SK-N-SH (cell line): ENCODE measurements around the gene SULF2. TPM values are rescaled to one million over a fixed set of nuclear protein-coding genes. Genes with fewer than 3 reads are reported as not detected.

Experiments
- CTCF ChIA-PET: fragments of 300-600, 350-600 bp; formaldehyde crosslinking; extraction: SDS; loops from one replicate; lab custom pipeline; 2021; lab: Yijun Ruan, JAX
- POLR2A ChIA-PET: fragments of 350-600 bp; sonication (Branson Sonifier 250); formaldehyde crosslinking; extraction: SDS; loops from one replicate; lab custom pipeline; 2020; ENCODE audit warnings: antibody characterized with exemption, inconsistent platforms; lab: Yijun Ruan, JAX
- DNase-seq: peaks from one replicate; pipeline ENCODE4 v3.0.0; 2012
- H2AFZ ChIP-seq: fragments of 200-600 bp; sonication (generic); 2 replicates; pipeline ENCODE4 v1.8.1; 2016; ENCODE audit warnings: antibody characterized with exemption, mild to moderate bottlenecking, low read depth
- H3F3A ChIP-seq: fragments of 200-600 bp; sonication (generic); replicated peaks from 2 replicates; pipeline ENCODE3; 2016; ENCODE audit warnings: antibody characterized with exemption, mild to moderate bottlenecking; ENCODE audit not compliant: insufficient read depth
- H3K27ac ChIP-seq, 2 experiments: fragments of 200-500 bp in 1 of 2; fragments of 200-600 bp in 1 of 2; sonication (Bioruptor generic) in 1 of 2; sonication (generic), shearing (Covaris generic) in 1 of 2; 2 replicates each; pipeline versions ENCODE4 v1.5.1 to v1.6.1; 2014 to 2016; ENCODE audit warnings: low read depth in 2 of 2, inconsistent platforms in 1 of 2, low read length in 1 of 2, mild to moderate bottlenecking in 1 of 2, mixed read lengths in 1 of 2
- H3K27me3 ChIP-seq: fragments of 200-600 bp; sonication (generic), shearing (Covaris generic); 2 replicates; pipeline ENCODE4 v1.6.1; 2016; ENCODE audit warnings: mixed run types; ENCODE audit not compliant: insufficient read depth
- H3K36me3 ChIP-seq, 2 experiments: fragments of 200-500 bp in 1 of 2; fragments of 200-600 bp in 1 of 2; sonication (Bioruptor generic) in 1 of 2; sonication (generic) in 1 of 2; replicated peaks in 1 of 2; 2 replicates each; pipeline versions ENCODE3 to v1.5.1; 2014 to 2016; ENCODE audit warnings: low read length in 1 of 2, mild to moderate bottlenecking in 1 of 2; ENCODE audit not compliant: insufficient read depth in 2 of 2, control insufficient read depth in 1 of 2
- H3K4me1 ChIP-seq, 2 experiments: fragments of 200-500 bp in 1 of 2; fragments of 200-600 bp in 1 of 2; sonication (Bioruptor generic) in 1 of 2; sonication (generic), shearing (Covaris generic) in 1 of 2; 2 replicates each; pipeline versions ENCODE4 v1.5.1 to v1.6.1; 2014 to 2016; ENCODE audit warnings: low read depth in 1 of 2, low read length in 1 of 2, mixed run types in 1 of 2; ENCODE audit not compliant: insufficient read depth in 2 of 2, control insufficient read depth in 1 of 2
- H3K4me2 ChIP-seq: fragments of 200-600 bp; sonication (generic), shearing (Covaris generic); 2 replicates; pipeline ENCODE4 v1.6.1; 2017; ENCODE audit warnings: mixed run types
- H3K4me3 ChIP-seq, 2 experiments: fragments of 200-500 bp in 1 of 2; fragments of 200-600 bp in 1 of 2; sonication (Bioruptor generic) in 1 of 2; sonication (generic), shearing (Covaris generic) in 1 of 2; 2 replicates each; pipeline versions ENCODE4 v1.5.1 to v1.8.1; 2014 to 2016; ENCODE audit warnings: low read depth in 2 of 2, inconsistent platforms in 1 of 2, low read length in 1 of 2, mild to moderate bottlenecking in 1 of 2, mixed read lengths in 1 of 2, moderate library complexity in 1 of 2
- H3K79me2 ChIP-seq: fragments of 200-600 bp; sonication (generic); 2 replicates; pipeline ENCODE4 v1.8.1; 2017; ENCODE audit warnings: mild to moderate bottlenecking; ENCODE audit not compliant: insufficient read depth
- H3K9ac ChIP-seq: fragments of 200-600 bp; sonication (generic); 2 replicates; pipeline ENCODE4 v1.6.1; 2017; ENCODE audit warnings: mixed run types
- H3K9me2 ChIP-seq: fragments of 200-600 bp; sonication (generic); 2 replicates; pipeline ENCODE4 v1.6.1; 2017; ENCODE audit warnings: mixed run types
- H3K9me3 ChIP-seq: fragments of 200-600 bp; sonication (generic); 2 replicates; pipeline ENCODE4 v1.6.1; 2017; ENCODE audit warnings: mixed run types, mild to moderate bottlenecking, moderate library complexity
- H4K20me1 ChIP-seq: fragments of 200-600 bp; sonication (generic); 2 replicates; pipeline ENCODE4 v1.6.1; 2017; ENCODE audit warnings: mild to moderate bottlenecking, mixed run types; ENCODE audit not compliant: insufficient read depth
- ELF1 ChIP-seq: IDR thresholded peaks from 2 replicates; pipeline ENCODE4 v1.4.0; 2012
- EP300 ChIP-seq, 2 experiments: IDR thresholded peaks; 2 replicates each; pipeline versions ENCODE4 v1.4.0 to v1.6.1; 2012; ENCODE audit warnings: borderline replicate concordance in 1 of 2, low read depth in 1 of 2, low read length in 1 of 2
- FOSL2 ChIP-seq: IDR thresholded peaks from 2 replicates; pipeline ENCODE4 v1.4.0; 2012; ENCODE audit warnings: low read depth, mild to moderate bottlenecking, moderate library complexity, borderline replicate concordance
- FOXJ3 ChIP-seq: sonication (generic); formaldehyde crosslinking; IDR thresholded peaks from 2 replicates; pipeline ENCODE4 v1.5.1; 2020; ENCODE audit warnings: mild to moderate bottlenecking, missing genetic modification reagents
- MAX ChIP-seq: IDR thresholded peaks from 2 replicates; pipeline ENCODE4 v1.4.0; 2012; ENCODE audit warnings: low read depth
- MXI1 ChIP-seq: IDR thresholded peaks from 2 replicates; pipeline ENCODE4 v1.6.1; 2012; ENCODE audit warnings: mild to moderate bottlenecking, low read depth, low read length, improper control_type of control experiment
- NFIC ChIP-seq: IDR thresholded peaks from 2 replicates; pipeline ENCODE4 v1.4.0; 2012; ENCODE audit warnings: borderline replicate concordance
- NRF1 ChIP-seq: IDR thresholded peaks from 2 replicates; pipeline ENCODE4 v1.6.1; 2012; ENCODE audit warnings: low read depth, mild to moderate bottlenecking, low read length
- RAD21 ChIP-seq: IDR thresholded peaks from 2 replicates; pipeline ENCODE4 v1.6.1; 2012; ENCODE audit warnings: mild to moderate bottlenecking, low read length
- RFX5 ChIP-seq: IDR thresholded peaks from 2 replicates; pipeline ENCODE4 v1.6.1; 2012; ENCODE audit warnings: mild to moderate bottlenecking, improper control_type of control experiment, low read length
- RXRA ChIP-seq: IDR thresholded peaks from 2 replicates; pipeline ENCODE4 v1.4.0; 2012; ENCODE audit warnings: low read depth, mild to moderate bottlenecking, borderline replicate concordance
- SMC3 ChIP-seq: IDR thresholded peaks from 2 replicates; pipeline ENCODE4 v1.6.1; 2012; ENCODE audit warnings: low read depth, low read length, improper control_type of control experiment
- TAF1 ChIP-seq: IDR thresholded peaks from 2 replicates; pipeline ENCODE4 v1.6.1; 2012; ENCODE audit warnings: low read depth, mild to moderate bottlenecking, low read length, moderate library complexity, borderline replicate concordance
- TCF12 ChIP-seq: IDR thresholded peaks from 2 replicates; pipeline ENCODE4 v1.4.0; 2012
- TEAD4 ChIP-seq: IDR thresholded peaks from 2 replicates; pipeline ENCODE4 v1.4.0; 2012; ENCODE audit warnings: mild to moderate bottlenecking, borderline replicate concordance; ENCODE audit not compliant: insufficient read depth
- YY1 ChIP-seq: IDR thresholded peaks from 2 replicates; pipeline ENCODE4 v1.4.0; 2012; ENCODE audit warnings: low read depth, mild to moderate bottlenecking
- WGBS: methylation state at CpG from one replicate; pipeline ENCODE4 v1.1.6; 2017; ENCODE audit warnings: low lambda C conversion rate; 5-methylcytosine and 5-hydroxymethylcytosine counted together
- polyA plus RNA-seq, 3 experiments: library from polyadenylated mRNA; depleted of rRNA; stranded (reverse); fragments of >200 nt; gene quantifications; 2 replicates each; pipeline ENCODE4 v1.2.3, GENCODE V29; 2012
- TF ChIP-seq, protein P1 (sequence below): fragments of 150-350 bp; IDR thresholded peaks from 2 replicates; pipeline ENCODE4 v1.6.1; 2016; ENCODE audit warnings: mild to moderate bottlenecking, low read depth, low read length
- TF ChIP-seq, protein P2 (sequence below): IDR thresholded peaks from 2 replicates; pipeline ENCODE4 v1.4.0; 2012; ENCODE audit warnings: low read depth, borderline replicate concordance
- TF ChIP-seq, protein P3 (sequence below): IDR thresholded peaks from 2 replicates; pipeline ENCODE4 v1.6.1; 2012; ENCODE audit warnings: mild to moderate bottlenecking, low read depth, low read length, moderate library complexity
- TF ChIP-seq, protein P4 (sequence below): IDR thresholded peaks from 2 replicates; pipeline ENCODE4; 2012

The SULF2 gene
- polyA plus RNA-seq, 1 of the 3 experiments (the other 2 are of a cell fraction), result 20.2 TPM

GRCh38 chr20:47700327-47700726, 85.0 kb downstream of the SULF2 start:
- H3K27me3 ChIP-seq, result no peaks in the 10 kb centered on the region
- no peak overlapping the region for H3K9ac ChIP-seq
- H2AFZ ChIP-seq, result no peak overlapping the region
- no peak overlapping the region for H3K4me2 ChIP-seq
- ChIA-PET POLR2A (no interaction called here), CTCF (interaction anchor here (1.0 to 1.1 kb wide), 2 partner anchors 9 to 25 kb away, joined by 3 to 4 read pairs; no protein-coding TSS in a partner anchor)
- H3K4me3 ChIP-seq, result no peak overlapping the region
- no peaks in the 10 kb centered on the region for H4K20me1 ChIP-seq
- no peaks in the 10 kb centered on the region for H3K9me3 ChIP-seq
- H3K4me1 ChIP-seq, result no peaks in the 10 kb centered on the region; a peak in 2 of 4 replicates
- no peaks in the 10 kb centered on the region for H3K79me2 ChIP-seq
- DNase-seq, result no peak
- no peak overlapping the region for H3K27ac ChIP-seq
- H3F3A ChIP-seq, result no peaks in the 10 kb centered on the region
- no peaks in the 10 kb centered on the region for H3K9me2 ChIP-seq
- TF ChIP-seq ELF1 (no peak), MXI1 (no peak), EP300 (IDR thresholded peaks at IDR 0.05; ENCODE audit: borderline replicate concordance in 1 of 2, low read depth in 1 of 2, low read length in 1 of 2) (no peak), FOXJ3 (CRISPR knock-in tag) (no peak), MAX (no peak), RFX5 (no peak), TCF12 (no peak), TEAD4 (no peak), SMC3 (no peak), NFIC (no peak), RXRA (no peak), YY1 (no peak), TAF1 (no peak), NRF1 (no peak), RAD21 (no peak), FOSL2 (no peak)
- TF ChIP-seq, protein P1, sequence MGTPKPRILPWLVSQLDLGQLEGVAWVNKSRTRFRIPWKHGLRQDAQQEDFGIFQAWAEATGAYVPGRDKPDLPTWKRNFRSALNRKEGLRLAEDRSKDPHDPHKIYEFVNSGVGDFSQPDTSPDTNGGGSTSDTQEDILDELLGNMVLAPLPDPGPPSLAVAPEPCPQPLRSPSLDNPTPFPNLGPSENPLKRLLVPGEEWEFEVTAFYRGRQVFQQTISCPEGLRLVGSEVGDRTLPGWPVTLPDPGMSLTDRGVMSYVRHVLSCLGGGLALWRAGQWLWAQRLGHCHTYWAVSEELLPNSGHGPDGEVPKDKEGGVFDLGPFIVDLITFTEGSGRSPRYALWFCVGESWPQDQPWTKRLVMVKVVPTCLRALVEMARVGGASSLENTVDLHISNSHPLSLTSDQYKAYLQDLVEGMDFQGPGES, result no peak
- TF ChIP-seq, protein P2, sequence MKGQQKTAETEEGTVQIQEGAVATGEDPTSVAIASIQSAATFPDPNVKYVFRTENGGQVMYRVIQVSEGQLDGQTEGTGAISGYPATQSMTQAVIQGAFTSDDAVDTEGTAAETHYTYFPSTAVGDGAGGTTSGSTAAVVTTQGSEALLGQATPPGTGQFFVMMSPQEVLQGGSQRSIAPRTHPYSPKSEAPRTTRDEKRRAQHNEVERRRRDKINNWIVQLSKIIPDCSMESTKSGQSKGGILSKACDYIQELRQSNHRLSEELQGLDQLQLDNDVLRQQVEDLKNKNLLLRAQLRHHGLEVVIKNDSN, result no peak
- TF ChIP-seq, protein P3, sequence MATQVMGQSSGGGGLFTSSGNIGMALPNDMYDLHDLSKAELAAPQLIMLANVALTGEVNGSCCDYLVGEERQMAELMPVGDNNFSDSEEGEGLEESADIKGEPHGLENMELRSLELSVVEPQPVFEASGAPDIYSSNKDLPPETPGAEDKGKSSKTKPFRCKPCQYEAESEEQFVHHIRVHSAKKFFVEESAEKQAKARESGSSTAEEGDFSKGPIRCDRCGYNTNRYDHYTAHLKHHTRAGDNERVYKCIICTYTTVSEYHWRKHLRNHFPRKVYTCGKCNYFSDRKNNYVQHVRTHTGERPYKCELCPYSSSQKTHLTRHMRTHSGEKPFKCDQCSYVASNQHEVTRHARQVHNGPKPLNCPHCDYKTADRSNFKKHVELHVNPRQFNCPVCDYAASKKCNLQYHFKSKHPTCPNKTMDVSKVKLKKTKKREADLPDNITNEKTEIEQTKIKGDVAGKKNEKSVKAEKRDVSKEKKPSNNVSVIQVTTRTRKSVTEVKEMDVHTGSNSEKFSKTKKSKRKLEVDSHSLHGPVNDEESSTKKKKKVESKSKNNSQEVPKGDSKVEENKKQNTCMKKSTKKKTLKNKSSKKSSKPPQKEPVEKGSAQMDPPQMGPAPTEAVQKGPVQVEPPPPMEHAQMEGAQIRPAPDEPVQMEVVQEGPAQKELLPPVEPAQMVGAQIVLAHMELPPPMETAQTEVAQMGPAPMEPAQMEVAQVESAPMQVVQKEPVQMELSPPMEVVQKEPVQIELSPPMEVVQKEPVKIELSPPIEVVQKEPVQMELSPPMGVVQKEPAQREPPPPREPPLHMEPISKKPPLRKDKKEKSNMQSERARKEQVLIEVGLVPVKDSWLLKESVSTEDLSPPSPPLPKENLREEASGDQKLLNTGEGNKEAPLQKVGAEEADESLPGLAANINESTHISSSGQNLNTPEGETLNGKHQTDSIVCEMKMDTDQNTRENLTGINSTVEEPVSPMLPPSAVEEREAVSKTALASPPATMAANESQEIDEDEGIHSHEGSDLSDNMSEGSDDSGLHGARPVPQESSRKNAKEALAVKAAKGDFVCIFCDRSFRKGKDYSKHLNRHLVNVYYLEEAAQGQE, result no peak
- TF ChIP-seq, protein P4, sequence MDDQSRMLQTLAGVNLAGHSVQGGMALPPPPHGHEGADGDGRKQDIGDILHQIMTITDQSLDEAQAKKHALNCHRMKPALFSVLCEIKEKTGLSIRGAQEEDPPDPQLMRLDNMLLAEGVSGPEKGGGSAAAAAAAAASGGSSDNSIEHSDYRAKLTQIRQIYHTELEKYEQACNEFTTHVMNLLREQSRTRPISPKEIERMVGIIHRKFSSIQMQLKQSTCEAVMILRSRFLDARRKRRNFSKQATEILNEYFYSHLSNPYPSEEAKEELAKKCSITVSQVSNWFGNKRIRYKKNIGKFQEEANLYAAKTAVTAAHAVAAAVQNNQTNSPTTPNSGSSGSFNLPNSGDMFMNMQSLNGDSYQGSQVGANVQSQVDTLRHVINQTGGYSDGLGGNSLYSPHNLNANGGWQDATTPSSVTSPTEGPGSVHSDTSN, result no peak
- no peaks in the 10 kb centered on the region for H3K36me3 ChIP-seq
- WGBS, result 74% methylated on average over 7 of the region's 7 CpGs
